K562 (cell line): ENCODE measurements around the gene TNFAIP3. TPM values are rescaled to one million over a fixed set of nuclear protein-coding genes. Genes with fewer than 3 reads are reported as not detected.

Source experiments
- ATAC-seq: fragments of 200-7000 bp; cut with Tn5 transposase; 3 replicates; pipeline ENCODE4 v1.9.1; 2020; ENCODE audit warnings: moderate library complexity
- BruUV-seq: library from RNA; stranded (reverse); fragments of 400-500 nt; replicated peaks from 2 replicates; lab custom pipeline; 2021; lab: Mats Ljungman, UMichigan
- CTCF ChIA-PET: fragments of 300-600 bp; formaldehyde crosslinking; extraction: SDS; loops from one replicate; lab custom pipeline; 2021; ENCODE audit warnings: low intra/inter-chr PET ratio; lab: Yijun Ruan, JAX
- POLR2A ChIA-PET: fragments of 300-600, 350-650 bp; sonication (Branson Sonifier 250); formaldehyde crosslinking; extraction: SDS; loops from one replicate; lab custom pipeline; 2021; ENCODE audit warnings: antibody characterized with exemption, inconsistent platforms; lab: Yijun Ruan, JAX
- DNase-seq, 4 experiments: peaks; one replicate each; pipeline versions ENCODE4 v3.0.0 to v3.0.0-alpha.2; 2011 to 2018; ENCODE audit warnings: low spot score in 3 of 4, mixed read lengths in 3 of 4; ENCODE audit errors: extremely low read depth in 1 of 4
- FAIRE-seq: peaks from 2 replicates; lab custom pipeline; 2011; peaks lifted over from hg19 to GRCh38; lab: Jason Lieb, UNC
- H2AFZ ChIP-seq: 2 replicates; pipeline ENCODE4 v1.6.0; 2011; ENCODE audit warnings: low read depth, low read length, control low read depth, inconsistent platforms
- H3K27ac ChIP-seq: fragments of 200-600 bp; 3 replicates; pipeline ENCODE4 v1.8.0; 2011; ENCODE audit warnings: low read depth, mild to moderate bottlenecking, control low read depth, inconsistent platforms, low read length, moderate library complexity, mixed read lengths; ENCODE audit errors: extremely low read depth
- H3K27me3 ChIP-seq, 2 experiments: fragments of 300-600 bp in 1 of 2; 2 replicates in 1 of 2; 3 replicates in 1 of 2; pipeline versions ENCODE4 v1.6.0 to v1.8.0; 2011; ENCODE audit warnings: inconsistent platforms in 2 of 2, low read length in 2 of 2, mild to moderate bottlenecking in 1 of 2, mixed read lengths in 1 of 2, moderate library complexity in 1 of 2; ENCODE audit not compliant: control insufficient read depth in 2 of 2, insufficient read depth in 2 of 2
- H3K36me3 ChIP-seq: fragments of 300-600 bp; 3 replicates; pipeline ENCODE4 v1.8.0; 2011; ENCODE audit warnings: mild to moderate bottlenecking, low read length, inconsistent platforms; ENCODE audit not compliant: control insufficient read depth, insufficient read depth
- H3K4me1 ChIP-seq, 2 experiments: fragments of 200-600 bp in 1 of 2; replicated peaks in 1 of 2; 2 replicates in 1 of 2; 3 replicates in 1 of 2; pipeline versions ENCODE4 v1.5.1 to v1.8.0; 2011; ENCODE audit warnings: inconsistent platforms in 2 of 2, low read length in 2 of 2, mild to moderate bottlenecking in 1 of 2, mixed read lengths in 1 of 2, moderate library complexity in 1 of 2; ENCODE audit not compliant: control insufficient read depth in 2 of 2, insufficient read depth in 2 of 2
- H3K4me2 ChIP-seq: 2 replicates; pipeline ENCODE4 v1.6.1; 2011; ENCODE audit warnings: low read length, control low read depth, inconsistent platforms, mixed read lengths; ENCODE audit not compliant: insufficient read depth
- H3K4me3 ChIP-seq: fragments of 200-600 bp; sonication (generic), shearing (Covaris generic); 2 replicates; pipeline ENCODE4 v1.5.1; 2016; ENCODE audit warnings: control low read depth, inconsistent platforms
- H3K79me2 ChIP-seq: fragments of 200-600 bp; 3 replicates; pipeline ENCODE4 v1.8.0; 2011; ENCODE audit warnings: low read length, inconsistent platforms; ENCODE audit not compliant: control insufficient read depth, insufficient read depth
- H3K9ac ChIP-seq, 2 experiments: 2 replicates each; pipeline versions ENCODE4 v1.6.0 to v1.6.1; 2011; ENCODE audit warnings: low read depth in 2 of 2, low read length in 2 of 2, control low read depth in 1 of 2, inconsistent platforms in 1 of 2, mild to moderate bottlenecking in 1 of 2, mixed read lengths in 1 of 2; ENCODE audit not compliant: insufficient read depth in 1 of 2
- H3K9me1 ChIP-seq: one replicate; pipeline ENCODE4 v1.6.0; 2011; ENCODE audit warnings: inconsistent platforms, mild to moderate bottlenecking, low read length, moderate library complexity; ENCODE audit not compliant: control insufficient read depth, insufficient read depth
- H3K9me3 ChIP-seq: replicated peaks from 2 replicates; pipeline ENCODE4 v1.5.1; 2011; ENCODE audit warnings: low read depth, low read length, inconsistent platforms; ENCODE audit not compliant: control insufficient read depth, insufficient read depth
- H4K20me1 ChIP-seq: replicated peaks from 2 replicates; pipeline ENCODE4 v1.6.1; 2011; ENCODE audit warnings: low read length, inconsistent platforms, mixed read lengths; ENCODE audit not compliant: control insufficient read depth, insufficient read depth
- ETV1 ChIP-seq: fragments of 450-650 bp; conservative IDR thresholded peaks from 2 replicates; pipeline ENCODE4 v1.6.1; 2016; ENCODE audit warnings: missing genetic modification characterization, control low read depth, low read depth, missing compliant biosample characterization
- SMARCE1 ChIP-seq: fragments of 450-650 bp; IDR thresholded peaks from 2 replicates; pipeline ENCODE4 v1.7.1; 2016; ENCODE audit warnings: mild to moderate bottlenecking
- WGBS: fragments of 100-300 bp; shearing (Covaris generic); methylation state at CpG from one replicate; pipeline ENCODE4 v1.1.6; 2016; ENCODE audit warnings: low coverage, mixed read lengths; ENCODE audit not compliant: insufficient coverage; ENCODE audit errors: missing lambda C conversion rate; 5-methylcytosine and 5-hydroxymethylcytosine counted together
- in situ Hi-C: fragments of 300-500 bp; cut with MboI; formaldehyde crosslinking; loops from 4 replicates; pipeline ENCODE4 v1.15.0; 2018; ENCODE audit warnings: inconsistent platforms, mixed read lengths
- intact Hi-C: fragments of 100-400 bp; cut with micrococcal nuclease; formaldehyde crosslinking; loops from 2 replicates; pipeline ENCODE4 v1.14.2; 2022
- polyA plus RNA-seq, 8 experiments: library from polyadenylated mRNA; depleted of rRNA in 4 of 8; stranded (reverse) in 5 of 8; unstranded in 3 of 8; fragments of >200 nt; fragmentation: Nextera tagmentation in 2 of 8; fragmentation: Illumina TruSeq in 1 of 8; extraction: Ambion mirVana in 2 of 8; extraction: Trizol in 1 of 8; gene quantifications; 2 replicates each; pipeline versions ENCODE4 v1.2.1 to v1.2.3, GENCODE V29; 2011 to 2014; ENCODE audit warnings: inconsistent platforms in 1 of 8, missing spikeins in 1 of 8
- total RNA-seq, 7 experiments: library from RNA; depleted of rRNA in 6 of 7; stranded (reverse); fragments of >200 nt in 6 of 7; fragmentation: Illumina TruSeq in 2 of 7; extraction: Trizol in 2 of 7; gene quantifications; 2 replicates each; pipeline versions ENCODE4 v1.2.1 to v1.2.3, GENCODE V29; 2011 to 2021; ENCODE audit warnings: low replicate concordance in 1 of 7
- TF ChIP-seq, protein P1 (sequence below): fragments of 250-450 bp; sonication (Bioruptor Pico); IDR thresholded peaks from 2 replicates; pipeline ENCODE4 v1.5.0; 2021; ENCODE audit warnings: mild to moderate bottlenecking, borderline replicate concordance
- TF ChIP-seq, protein P2 (sequence below), 2 experiments: IDR thresholded peaks in 1 of 2; conservative IDR thresholded peaks in 1 of 2; 2 replicates each; pipeline ENCODE4 v1.6.1; 2016; ENCODE audit warnings: low read depth in 2 of 2, mild to moderate bottlenecking in 1 of 2, missing compliant biosample characterization in 1 of 2, missing genetic modification characterization in 1 of 2, moderate library complexity in 1 of 2

Gene TNFAIP3
- total and polyA plus RNA-seq, 9 of the 15 experiments (the other 6 are each of a cell fraction or from before 2014, with no cell fraction given) = 0.79 to 17.0 (median 6.4) TPM

DNA sequence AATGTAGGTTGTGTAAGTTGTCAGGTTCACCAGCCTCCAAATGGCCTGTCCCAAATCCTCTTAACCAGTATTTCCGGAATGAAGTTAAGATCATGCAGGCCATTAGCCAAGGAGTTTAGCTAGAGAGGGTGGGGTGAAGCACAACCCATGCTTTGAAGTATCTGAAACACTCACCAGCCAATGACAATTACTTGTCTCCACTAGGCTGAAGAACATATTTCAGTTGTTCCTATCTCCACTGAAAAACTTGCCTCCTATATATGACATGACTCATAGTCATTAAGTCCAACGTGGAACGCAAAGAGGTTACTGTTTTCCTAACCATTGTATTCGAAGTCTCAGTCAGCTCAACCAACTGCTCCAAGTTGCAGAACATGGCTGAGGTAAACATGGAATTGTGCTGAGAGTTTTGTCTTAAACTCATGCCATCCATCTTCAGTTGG lies 37.4 kb upstream of the TNFAIP3 start:
- no peak overlapping the region for H3K4me3 ChIP-seq
- peak overlapping the region; percentile 35; the same call in 1 of the 2 replicates for H3K4me2 ChIP-seq
- no TSS peak for BruUV-seq
- intact Hi-C loops = loop anchor here (5.0 kb wide), 1 partner anchor 33 kb away; no protein-coding TSS in a partner anchor
- CTCF ChIA-PET = interaction anchor here (0.7 kb wide), 1 partner anchor 119 kb away, joined by 3 read pairs; no protein-coding TSS in a partner anchor
- no peaks in the 10 kb centered on the region; the same call in 1 of the 2 replicates for H3K9me3 ChIP-seq
- peak; percentile 81 for ATAC-seq
- no peaks in the 10 kb centered on the region for H3K27me3 ChIP-seq
- in situ Hi-C loops = no loop called here
- no peaks in the 10 kb centered on the region for H3K36me3 ChIP-seq
- FAIRE-seq = peak; percentile 85
- H3K9ac ChIP-seq = no peak overlapping the region
- H3K9me1 ChIP-seq = no peaks in the 10 kb centered on the region
- POLR2A ChIA-PET = interaction anchor here (0.5 kb wide), 1 partner anchor 101 kb away, joined by 3 read pairs; no protein-coding TSS in a partner anchor
- H2AFZ ChIP-seq = peak overlapping the region; percentile 83
- H3K27ac ChIP-seq = peak overlapping the region; percentile 52
- DNase-seq = peak; percentile 56 to 77 (median 64)
- peaks cover 6 to 33% of the 10 kb centered on the region in 2 experiments; a peak in 4 of 5 replicates for H3K4me1 ChIP-seq
- 1% methylated on average over 4 of the region's 4 CpGs for WGBS
- no peaks in the 10 kb centered on the region for H3K79me2 ChIP-seq
- no peaks in the 10 kb centered on the region for H4K20me1 ChIP-seq
- TF ChIP-seq ETV1 (no peak), SMARCE1 (peak; percentile 60; the same call in 1 of the 2 replicates)
- TF ChIP-seq, protein P1, sequence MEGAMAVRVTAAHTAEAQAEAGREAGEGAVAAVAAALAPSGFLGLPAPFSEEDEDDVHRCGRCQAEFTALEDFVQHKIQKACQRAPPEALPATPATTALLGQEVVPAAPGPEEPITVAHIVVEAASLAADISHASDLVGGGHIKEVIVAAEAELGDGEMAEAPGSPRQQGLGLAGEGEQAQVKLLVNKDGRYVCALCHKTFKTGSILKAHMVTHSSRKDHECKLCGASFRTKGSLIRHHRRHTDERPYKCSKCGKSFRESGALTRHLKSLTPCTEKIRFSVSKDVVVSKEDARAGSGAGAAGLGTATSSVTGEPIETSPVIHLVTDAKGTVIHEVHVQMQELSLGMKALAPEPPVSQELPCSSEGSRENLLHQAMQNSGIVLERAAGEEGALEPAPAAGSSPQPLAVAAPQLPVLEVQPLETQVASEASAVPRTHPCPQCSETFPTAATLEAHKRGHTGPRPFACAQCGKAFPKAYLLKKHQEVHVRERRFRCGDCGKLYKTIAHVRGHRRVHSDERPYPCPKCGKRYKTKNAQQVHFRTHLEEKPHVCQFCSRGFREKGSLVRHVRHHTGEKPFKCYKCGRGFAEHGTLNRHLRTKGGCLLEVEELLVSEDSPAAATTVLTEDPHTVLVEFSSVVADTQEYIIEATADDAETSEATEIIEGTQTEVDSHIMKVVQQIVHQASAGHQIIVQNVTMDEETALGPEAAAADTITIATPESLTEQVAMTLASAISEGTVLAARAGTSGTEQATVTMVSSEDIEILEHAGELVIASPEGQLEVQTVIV (CRISPR knock-in tag) = no peak
- TF ChIP-seq, protein P2, sequence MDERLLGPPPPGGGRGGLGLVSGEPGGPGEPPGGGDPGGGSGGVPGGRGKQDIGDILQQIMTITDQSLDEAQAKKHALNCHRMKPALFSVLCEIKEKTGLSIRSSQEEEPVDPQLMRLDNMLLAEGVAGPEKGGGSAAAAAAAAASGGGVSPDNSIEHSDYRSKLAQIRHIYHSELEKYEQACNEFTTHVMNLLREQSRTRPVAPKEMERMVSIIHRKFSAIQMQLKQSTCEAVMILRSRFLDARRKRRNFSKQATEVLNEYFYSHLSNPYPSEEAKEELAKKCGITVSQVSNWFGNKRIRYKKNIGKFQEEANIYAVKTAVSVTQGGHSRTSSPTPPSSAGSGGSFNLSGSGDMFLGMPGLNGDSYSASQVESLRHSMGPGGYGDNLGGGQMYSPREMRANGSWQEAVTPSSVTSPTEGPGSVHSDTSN (CRISPR knock-in tag; IDR thresholded peaks at IDR 0.05; ENCODE audit: low read depth) = no peak
- TF ChIP-seq, protein P2 (tag; conservative IDR thresholded peaks at IDR 0.05; ENCODE audit: low read depth) = peak; percentile 57
